ENCODE results near the gene HOXC10. TPM values are rescaled to one million over a fixed set of nuclear protein-coding genes. Genes with fewer than 3 reads are reported as not detected.

HOXC10 gene
- total RNA-seq, 2 donors from 2014 or later, result not detected

DNA sequence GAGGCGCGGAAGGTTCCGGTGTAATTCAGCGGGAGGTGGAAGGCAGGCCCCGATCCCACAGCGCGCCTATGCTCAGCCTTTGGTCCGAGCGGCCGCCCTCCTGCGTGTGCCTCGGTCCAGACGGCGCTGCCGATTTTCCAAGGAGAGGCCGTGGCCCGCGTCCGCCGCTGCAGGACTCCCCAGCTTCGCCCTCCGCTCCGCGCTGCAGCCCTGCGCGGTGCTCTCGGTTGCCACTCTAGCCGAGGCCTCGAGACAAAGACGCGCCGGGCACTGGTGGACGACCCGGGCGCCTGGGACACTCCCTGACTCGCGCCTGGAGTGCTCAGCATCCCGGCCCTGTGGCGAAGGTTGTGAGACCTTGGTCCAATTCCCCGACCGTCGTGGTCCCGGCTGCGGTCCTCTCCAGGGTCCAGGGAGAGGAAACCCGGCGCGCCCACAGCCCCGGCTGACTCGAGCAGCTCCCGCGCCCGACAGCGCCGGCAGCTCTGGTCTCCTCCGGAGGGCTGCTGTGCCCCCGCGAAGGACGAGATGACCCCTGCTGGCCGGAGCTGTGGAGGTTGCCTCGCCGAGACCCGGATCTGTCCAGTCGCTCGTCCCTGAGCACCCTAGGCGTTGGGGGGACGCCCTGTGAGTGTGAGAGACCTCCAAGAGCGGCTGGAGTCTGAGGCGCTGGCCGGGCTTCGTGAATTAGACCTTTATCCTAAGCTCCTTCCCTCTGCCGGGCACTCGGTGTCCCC lies 23.8 kb upstream of the HOXC10 start:
- Histone ChIP-seq H3K27ac (no peak overlapping the region), H3K9me3 (no peaks in the 10 kb centered on the region), H3K27me3 (peaks cover 78 to 85% of the 10 kb centered on the region in 2 donors), H3K4me3 (no peak overlapping the region), H3K4me1 (peaks cover 0 to 14% of the 10 kb centered on the region in 2 donors), H3K36me3 (no peaks in the 10 kb centered on the region)
- no peak for DNase-seq (ENCODE audit: low spot score)
- TF ChIP-seq, protein P1, sequence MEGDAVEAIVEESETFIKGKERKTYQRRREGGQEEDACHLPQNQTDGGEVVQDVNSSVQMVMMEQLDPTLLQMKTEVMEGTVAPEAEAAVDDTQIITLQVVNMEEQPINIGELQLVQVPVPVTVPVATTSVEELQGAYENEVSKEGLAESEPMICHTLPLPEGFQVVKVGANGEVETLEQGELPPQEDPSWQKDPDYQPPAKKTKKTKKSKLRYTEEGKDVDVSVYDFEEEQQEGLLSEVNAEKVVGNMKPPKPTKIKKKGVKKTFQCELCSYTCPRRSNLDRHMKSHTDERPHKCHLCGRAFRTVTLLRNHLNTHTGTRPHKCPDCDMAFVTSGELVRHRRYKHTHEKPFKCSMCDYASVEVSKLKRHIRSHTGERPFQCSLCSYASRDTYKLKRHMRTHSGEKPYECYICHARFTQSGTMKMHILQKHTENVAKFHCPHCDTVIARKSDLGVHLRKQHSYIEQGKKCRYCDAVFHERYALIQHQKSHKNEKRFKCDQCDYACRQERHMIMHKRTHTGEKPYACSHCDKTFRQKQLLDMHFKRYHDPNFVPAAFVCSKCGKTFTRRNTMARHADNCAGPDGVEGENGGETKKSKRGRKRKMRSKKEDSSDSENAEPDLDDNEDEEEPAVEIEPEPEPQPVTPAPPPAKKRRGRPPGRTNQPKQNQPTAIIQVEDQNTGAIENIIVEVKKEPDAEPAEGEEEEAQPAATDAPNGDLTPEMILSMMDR (IDR thresholded peaks at IDR 0.05), result no peak

DNA sequence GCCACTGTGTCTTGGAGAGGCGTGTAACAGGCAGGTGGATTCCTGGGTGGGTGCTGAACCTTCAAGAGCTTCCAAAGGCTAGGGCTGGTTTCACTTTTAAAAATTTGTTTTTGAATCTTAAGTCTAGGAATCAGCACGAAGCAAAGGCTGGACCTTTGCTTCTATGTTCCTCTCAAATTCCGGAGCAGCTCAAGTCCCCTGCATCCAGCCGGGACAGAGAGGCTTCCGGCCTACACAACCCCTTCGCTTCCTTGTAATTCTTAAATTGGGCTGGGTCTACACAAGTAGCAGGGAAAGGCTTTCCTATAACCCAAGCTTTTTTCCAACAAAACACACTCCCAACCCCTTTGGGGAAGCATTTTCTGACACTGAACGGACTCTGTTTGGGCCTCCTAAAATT lies 21.9 kb upstream of the HOXC10 start:
- DNase-seq (ENCODE audit: low spot score), result no peak
- H3K4me3 ChIP-seq, result no peak overlapping the region
- H3K36me3 ChIP-seq, result no peaks in the 10 kb centered on the region
- no peak overlapping the region for H3K27ac ChIP-seq
- H3K4me1 ChIP-seq, result peaks cover 0 to 20% of the 10 kb centered on the region in 2 donors
- TF ChIP-seq, protein P1 (IDR thresholded peaks at IDR 0.05), result no peak
- H3K27me3 ChIP-seq, result peaks cover 78 to 84% of the 10 kb centered on the region in 2 donors
- no peaks in the 10 kb centered on the region for H3K9me3 ChIP-seq

GRCh38 chr12:53963434-53964314 lies 21.3 kb upstream of the HOXC10 start:
- no peak overlapping the region for H3K4me3 ChIP-seq
- H3K9me3 ChIP-seq, result no peaks in the 10 kb centered on the region
- H3K27me3 ChIP-seq, result peaks cover 75 to 84% of the 10 kb centered on the region in 2 donors
- H3K27ac ChIP-seq, result no peak overlapping the region
- peaks cover 0 to 20% of the 10 kb centered on the region in 2 donors for H3K4me1 ChIP-seq
- no peak for DNase-seq (ENCODE audit: low spot score)
- no peaks in the 10 kb centered on the region for H3K36me3 ChIP-seq
- TF ChIP-seq, protein P1 (IDR thresholded peaks at IDR 0.05), result no peak

- peaks cover 76 to 83% of the 10 kb centered on the region in 2 donors for H3K27me3 ChIP-seq
- peaks cover 0 to 20% of the 10 kb centered on the region in 2 donors for H3K4me1 ChIP-seq
- TF ChIP-seq, protein P1 (IDR thresholded peaks at IDR 0.05), result no peak
- H3K9me3 ChIP-seq, result no peaks in the 10 kb centered on the region
- no peak overlapping the region for H3K27ac ChIP-seq
- no peak for DNase-seq (ENCODE audit: low spot score)
- H3K4me3 ChIP-seq, result no peak overlapping the region
- H3K36me3 ChIP-seq, result no peaks in the 10 kb centered on the region
Observed at GRCh38 chr12:53964315-53964713, 20.6 kb upstream of the HOXC10 start.

- DNase-seq (ENCODE audit: low spot score), result no peak
- TF ChIP-seq, protein P1 (IDR thresholded peaks at IDR 0.05), result no peak
- no peak overlapping the region for H3K4me3 ChIP-seq
- H3K9me3 ChIP-seq, result no peaks in the 10 kb centered on the region
- no peak overlapping the region for H3K27ac ChIP-seq
- H3K36me3 ChIP-seq, result no peaks in the 10 kb centered on the region
- peaks cover 73 to 88% of the 10 kb centered on the region in 2 donors for H3K27me3 ChIP-seq
- peaks cover 0 to 20% of the 10 kb centered on the region in 2 donors for H3K4me1 ChIP-seq
Observed at GRCh38 chr12:53965281-53966084, 19.5 kb upstream of the HOXC10 start.

Measured in right atrium auricular region (tissue), 2 donors.